Measurements from ENCODE around the gene CDC45. TPM values are rescaled to one million over a fixed set of nuclear protein-coding genes. Genes with fewer than 3 reads are reported as not detected.

Gene CDC45
- total and polyA plus RNA-seq, 11 donors: 0.15 to 3.1 (median 0.32) TPM; not detected in 4

- Histone ChIP-seq H3K9me3 (peaks cover 0 to 6% (median 0%) of the 10 kb centered on the region in 12 donors), H3K4me1 (no peaks in the 10 kb centered on the region), H3K4me3 (no peak overlapping the region), H3K27ac (no peak overlapping the region), H3K36me3 (no peaks in the 10 kb centered on the region), H3K27me3 (no peaks in the 10 kb centered on the region)
- TF ChIP-seq POLR2A (IDR thresholded peaks at IDR 0.05) (no peak), CTCF (IDR thresholded peaks at IDR 0.05) (no peak)
- intact Hi-C loops (cut with DNase I): no loop called here
- 92 to 94% (median 93%) methylated on average over 10 of the region's 10 CpGs for WGBS, 4 donors
- DNase-seq: no peak
- no peak for ATAC-seq
Measured at GRCh38 chr22:19556963-19557545, 77.3 kb downstream of the CDC45 start.

- no peak for DNase-seq
- ATAC-seq: no peak
- Histone ChIP-seq H3K27ac (no peak overlapping the region), H3K4me3 (no peak overlapping the region), H3K4me1 (no peaks in the 10 kb centered on the region), H3K9me3 (peaks cover 0 to 4% (median 0%) of the 10 kb centered on the region in 12 donors), H3K27me3 (no peaks in the 10 kb centered on the region), H3K36me3 (no peaks in the 10 kb centered on the region)
- intact Hi-C loops (cut with DNase I): no loop called here
- no peak for TF ChIP-seq POLR2A (IDR thresholded peaks at IDR 0.05)
- TF ChIP-seq CTCF (IDR thresholded peaks at IDR 0.05): no peak
- WGBS, 4 donors: 83 to 85% (median 84%) methylated on average over 9 of the region's 9 CpGs
Measured at GRCh38 chr22:19559324-19559811, 79.6 kb downstream of the CDC45 start.

GRCh38 chr22:19559956-19560355 is 80.2 kb downstream of the CDC45 start:
- Histone ChIP-seq H3K27me3 (no peaks in the 10 kb centered on the region), H3K4me1 (no peaks in the 10 kb centered on the region), H3K27ac (no peak overlapping the region), H3K9me3 (peaks cover 0 to 4% (median 0%) of the 10 kb centered on the region in 12 donors), H3K36me3 (no peaks in the 10 kb centered on the region), H3K4me3 (no peak overlapping the region)
- 95 to 100% (median 98%) methylated on average over 2 of the region's 2 CpGs for WGBS, 4 donors
- TF ChIP-seq POLR2A (IDR thresholded peaks at IDR 0.05): no peak
- no peak for TF ChIP-seq CTCF (IDR thresholded peaks at IDR 0.05)
- DNase-seq (no peak), ATAC-seq (no peak)
- intact Hi-C loops (cut with DNase I): loop anchor here in 1 of 10 donors (10.0 kb wide), 1 partner anchor 55 kb away; no protein-coding TSS in a partner anchor

- intact Hi-C loops (cut with DNase I): loop anchor here in 7 of 10 donors (2.0 to 10.0 kb wide), 6 partner anchors 38 to 57 kb away; partner anchors contain the start of gene CLDN5 (in 1 of the 7)
- H3K36me3 ChIP-seq: no peaks in the 10 kb centered on the region
- H3K27ac ChIP-seq: peak overlapping the region in 3 of 12 donors; percentile 25 to 72 (median 31)
- TF ChIP-seq POLR2A (IDR thresholded peaks at IDR 0.05) (no peak), CTCF (IDR thresholded peaks at IDR 0.05) (no peak)
- DNase-seq (no peak), ATAC-seq (peak in 3 of 4 donors; percentile 4 to 43 (median 16))
- peaks cover 0 to 4% (median 0%) of the 10 kb centered on the region in 12 donors for H3K9me3 ChIP-seq
- WGBS, 4 donors: 74 to 82% (median 78%) methylated on average over 11 of the region's 11 CpGs
- H3K4me3 ChIP-seq: no peak overlapping the region
- H3K27me3 ChIP-seq: no peaks in the 10 kb centered on the region
- peaks cover 0 to 33% (median 15%) of the 10 kb centered on the region in 12 donors for H3K4me1 ChIP-seq
Measured at GRCh38 chr22:19565382-19566278, 85.9 kb downstream of the CDC45 start.
